Parathyroid adenoma (tissue), 2 donors: Measurements from ENCODE around the gene TRPV3.

ENCODE experiments used
- H2AFZ ChIP-seq: fragments of 300-600 bp; sonication (generic); one replicate; pipeline ENCODE4 v1.7.0; 2017; ENCODE audit warnings: antibody characterized with exemption, mild to moderate bottlenecking
- H3K27ac ChIP-seq: fragments of 300-600 bp; sonication (generic); one replicate; pipeline ENCODE4 v1.7.0; 2017
- H3K27me3 ChIP-seq: fragments of 300-600 bp; sonication (generic); one replicate; pipeline ENCODE4 v1.7.0; 2017; ENCODE audit warnings: low read length; ENCODE audit not compliant: control insufficient read depth, insufficient read depth
- H3K36me3 ChIP-seq: fragments of 300-600 bp; sonication (generic); one replicate; pipeline ENCODE4 v1.7.0; 2017; ENCODE audit warnings: low read length; ENCODE audit not compliant: control insufficient read depth, insufficient read depth
- H3K4me1 ChIP-seq: fragments of 300-600 bp; sonication (generic); one replicate; pipeline ENCODE4 v1.7.0; 2017; ENCODE audit warnings: control low read depth
- H3K4me2 ChIP-seq: fragments of 300-600 bp; sonication (generic); one replicate; pipeline ENCODE4 v1.7.0; 2017; ENCODE audit warnings: low read length
- H3K4me3 ChIP-seq: fragments of 300-600 bp; sonication (generic); one replicate; pipeline ENCODE4 v1.7.0; 2017; ENCODE audit warnings: low read depth, low read length
- H3K79me2 ChIP-seq: fragments of 300-600 bp; sonication (generic); one replicate; pipeline ENCODE4 v1.7.0; 2017; ENCODE audit warnings: control low read depth
- H3K9ac ChIP-seq: fragments of 300-600 bp; sonication (generic); one replicate; pipeline ENCODE4 v1.7.0; 2017; ENCODE audit warnings: mild to moderate bottlenecking
- H3K9me3 ChIP-seq: fragments of 300-600 bp; sonication (generic); one replicate; pipeline ENCODE4 v1.7.0; 2017; ENCODE audit warnings: low read length; ENCODE audit not compliant: control insufficient read depth
- TF ChIP-seq, protein P1 (sequence below): fragments of 300-600 bp; sonication (generic); IDR thresholded peaks from one replicate; pipeline ENCODE4 v1.7.0; 2017; ENCODE audit warnings: antibody characterized with exemption, mild to moderate bottlenecking
- donor health status: primary hyperparathyroidism.

TRPV3 gene

DNA sequence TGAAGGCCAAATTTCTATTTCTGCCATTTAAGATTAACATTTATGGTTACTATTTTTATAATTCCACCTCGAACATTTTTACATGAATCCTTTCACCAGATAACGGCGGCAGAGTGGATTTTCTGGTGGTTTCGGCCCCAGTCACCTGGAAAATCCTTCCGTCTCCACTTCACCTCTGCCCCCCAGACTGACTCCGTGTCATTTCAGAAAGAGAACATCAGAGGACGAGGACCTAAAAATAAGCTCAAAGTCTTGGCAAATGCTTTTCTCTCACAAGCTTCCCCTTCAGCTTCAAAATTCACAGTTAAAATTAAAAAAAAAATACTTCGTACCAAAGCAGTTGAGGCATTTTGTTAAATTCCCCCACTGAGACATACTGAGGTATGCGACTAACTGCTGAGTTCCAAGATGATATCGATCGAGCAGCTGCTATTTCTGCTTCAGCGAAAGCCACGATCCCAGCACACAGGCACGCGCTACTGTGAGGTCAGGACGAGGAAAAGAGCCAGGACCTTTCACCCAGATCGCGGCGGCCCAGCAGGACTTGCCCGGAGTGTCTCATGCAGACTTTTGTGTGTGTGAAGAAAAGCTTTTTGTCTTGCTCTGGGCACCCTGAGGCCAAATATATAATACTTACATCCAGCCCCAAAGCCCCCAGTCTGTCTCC, 45.0 kb downstream of the TRPV3 start:
- H3K4me3 ChIP-seq = peak overlapping the region; percentile 24
- H3K79me2 ChIP-seq = no peaks in the 10 kb centered on the region
- peak overlapping the region; percentile 56 for H3K4me2 ChIP-seq
- H3K27ac ChIP-seq = peak overlapping the region; percentile 80
- peaks cover 9% of the 10 kb centered on the region for H3K4me1 ChIP-seq
- no peaks in the 10 kb centered on the region for H3K9me3 ChIP-seq
- H3K9ac ChIP-seq = no peak overlapping the region
- no peaks in the 10 kb centered on the region for H3K36me3 ChIP-seq
- TF ChIP-seq, protein P1, sequence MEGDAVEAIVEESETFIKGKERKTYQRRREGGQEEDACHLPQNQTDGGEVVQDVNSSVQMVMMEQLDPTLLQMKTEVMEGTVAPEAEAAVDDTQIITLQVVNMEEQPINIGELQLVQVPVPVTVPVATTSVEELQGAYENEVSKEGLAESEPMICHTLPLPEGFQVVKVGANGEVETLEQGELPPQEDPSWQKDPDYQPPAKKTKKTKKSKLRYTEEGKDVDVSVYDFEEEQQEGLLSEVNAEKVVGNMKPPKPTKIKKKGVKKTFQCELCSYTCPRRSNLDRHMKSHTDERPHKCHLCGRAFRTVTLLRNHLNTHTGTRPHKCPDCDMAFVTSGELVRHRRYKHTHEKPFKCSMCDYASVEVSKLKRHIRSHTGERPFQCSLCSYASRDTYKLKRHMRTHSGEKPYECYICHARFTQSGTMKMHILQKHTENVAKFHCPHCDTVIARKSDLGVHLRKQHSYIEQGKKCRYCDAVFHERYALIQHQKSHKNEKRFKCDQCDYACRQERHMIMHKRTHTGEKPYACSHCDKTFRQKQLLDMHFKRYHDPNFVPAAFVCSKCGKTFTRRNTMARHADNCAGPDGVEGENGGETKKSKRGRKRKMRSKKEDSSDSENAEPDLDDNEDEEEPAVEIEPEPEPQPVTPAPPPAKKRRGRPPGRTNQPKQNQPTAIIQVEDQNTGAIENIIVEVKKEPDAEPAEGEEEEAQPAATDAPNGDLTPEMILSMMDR = no peak
- no peaks in the 10 kb centered on the region for H3K27me3 ChIP-seq
- H2AFZ ChIP-seq = peak overlapping the region; percentile 60

DNA sequence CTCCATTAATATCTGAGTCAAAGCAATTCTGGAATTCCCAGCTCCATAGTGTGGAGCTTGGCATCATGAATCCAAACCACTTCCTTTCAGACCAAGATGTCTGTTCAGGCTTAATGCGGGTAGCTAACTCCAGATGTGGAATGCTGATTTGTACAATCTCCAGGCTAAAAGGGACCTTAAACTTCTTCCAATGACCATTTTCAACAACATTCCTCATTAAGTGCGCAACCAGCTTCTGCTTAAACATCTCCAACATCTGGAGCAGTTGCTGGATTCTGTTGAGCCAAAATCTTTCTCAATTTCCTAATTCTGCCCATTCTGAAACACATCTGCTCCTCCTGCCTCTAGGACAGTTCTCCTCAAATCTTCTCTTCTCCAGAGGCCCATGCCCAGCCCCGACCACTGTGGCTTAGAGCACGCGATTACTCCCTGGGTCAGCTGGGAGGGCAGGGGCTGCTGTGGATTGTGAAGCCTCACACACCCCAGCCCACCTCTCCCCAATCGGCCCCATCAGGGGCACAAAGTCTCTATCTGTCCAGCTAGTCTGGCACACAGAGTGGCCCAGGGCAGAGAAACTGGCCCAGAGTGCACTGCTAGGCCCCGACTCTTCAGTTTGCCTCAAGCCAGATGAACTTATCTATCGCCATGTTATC, 45.6 kb downstream of the TRPV3 start:
- peak overlapping the region; percentile 24 for H3K4me3 ChIP-seq

DNA sequence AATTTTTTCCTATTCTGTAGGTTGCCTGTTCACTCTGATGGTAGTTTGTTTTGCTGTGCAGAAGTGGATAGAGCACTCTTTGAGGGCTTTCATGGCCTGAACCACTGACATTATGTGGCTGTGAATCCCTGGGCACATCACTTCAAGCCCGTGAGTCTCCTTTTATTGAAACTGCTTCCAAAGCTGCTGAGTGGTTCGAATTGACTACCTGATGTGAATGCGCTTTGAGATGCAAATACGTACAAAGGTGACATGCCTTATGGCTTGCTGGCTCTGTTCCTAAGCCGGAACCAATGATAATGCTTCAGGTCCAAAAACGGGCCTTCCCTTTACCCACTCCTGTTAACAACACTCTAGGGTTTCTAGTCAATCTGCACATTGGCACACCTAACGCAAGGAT, 47.5 kb downstream of the TRPV3 start:
- Histone ChIP-seq H3K9me3 (no peaks in the 10 kb centered on the region), H3K4me3 (no peak overlapping the region), H3K27me3 (no peaks in the 10 kb centered on the region), H3K9ac (no peak overlapping the region), H3K27ac (no peak overlapping the region), H2AFZ (no peak overlapping the region), H3K4me2 (no peak overlapping the region), H3K36me3 (no peaks in the 10 kb centered on the region), H3K4me1 (peaks cover 9% of the 10 kb centered on the region), H3K79me2 (no peaks in the 10 kb centered on the region)
- TF ChIP-seq, protein P1 = no peak

More for the DNA sequence above, 45.6 kb downstream of the TRPV3 start:
- no peaks in the 10 kb centered on the region for H3K27me3 ChIP-seq
- H3K4me2 ChIP-seq = peak overlapping the region; percentile 56
- no peak overlapping the region for H3K9ac ChIP-seq
- H2AFZ ChIP-seq = peak overlapping the region; percentile 60
- H3K79me2 ChIP-seq = no peaks in the 10 kb centered on the region
- no peaks in the 10 kb centered on the region for H3K9me3 ChIP-seq
- peak overlapping the region; percentile 80 for H3K27ac ChIP-seq
- no peaks in the 10 kb centered on the region for H3K36me3 ChIP-seq
- H3K4me1 ChIP-seq = peaks cover 9% of the 10 kb centered on the region
- TF ChIP-seq, protein P1 = no peak

DNA sequence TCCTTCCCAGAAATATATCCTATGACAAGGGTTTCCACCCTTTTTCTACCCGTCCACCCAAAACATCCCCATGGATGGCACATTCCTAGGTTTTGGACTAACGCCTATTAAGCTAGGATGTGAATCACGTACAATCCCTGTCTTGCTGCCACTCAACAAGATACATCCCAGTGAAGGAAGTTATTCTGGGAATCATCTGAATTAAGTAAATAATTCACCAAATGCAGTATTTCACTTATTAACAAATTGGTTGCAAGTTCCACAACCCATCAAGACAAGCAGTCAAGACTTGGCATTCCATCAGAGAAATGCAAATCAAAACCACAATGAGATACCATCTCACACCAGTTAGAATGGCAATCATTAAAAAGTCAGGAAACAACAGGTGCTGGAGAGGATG, 49.7 kb downstream of the TRPV3 start:
- Histone ChIP-seq H3K4me3 (no peak overlapping the region), H3K9ac (no peak overlapping the region), H3K79me2 (no peaks in the 10 kb centered on the region), H3K4me2 (no peak overlapping the region), H3K4me1 (peaks cover 9% of the 10 kb centered on the region), H3K27ac (no peak overlapping the region), H3K9me3 (no peaks in the 10 kb centered on the region), H3K27me3 (no peaks in the 10 kb centered on the region), H2AFZ (no peak overlapping the region), H3K36me3 (no peaks in the 10 kb centered on the region)
- TF ChIP-seq, protein P1 = no peak
